ENCODE results near the gene ICA1. TPM values are rescaled to one million over a fixed set of nuclear protein-coding genes. Genes with fewer than 3 reads are reported as not detected.

ICA1 gene
- total and polyA plus RNA-seq, 7 donors, result 4.8 to 40.7 (median 8.7) TPM

- no peak for DNase-seq
- no peaks in the 10 kb centered on the region for H3K4me1 ChIP-seq
- H3K27me3 ChIP-seq, result no peaks in the 10 kb centered on the region
- H3K9me3 ChIP-seq, result no peaks in the 10 kb centered on the region
- intact Hi-C loops (cut with DNase I), result no loop called here
- no peak overlapping the region for H3K4me3 ChIP-seq
- H3K36me3 ChIP-seq, result no peaks in the 10 kb centered on the region
- no peak overlapping the region for H3K27ac ChIP-seq
- 96 to 97% methylated on average over 4 of the region's 4 CpGs for WGBS, 2 donors
- no peak for TF ChIP-seq POLR2AphosphoS5 (IDR thresholded peaks at IDR 0.05)
- TF ChIP-seq EP300 (IDR thresholded peaks at IDR 0.05), result no peak
- TF ChIP-seq, protein P1, sequence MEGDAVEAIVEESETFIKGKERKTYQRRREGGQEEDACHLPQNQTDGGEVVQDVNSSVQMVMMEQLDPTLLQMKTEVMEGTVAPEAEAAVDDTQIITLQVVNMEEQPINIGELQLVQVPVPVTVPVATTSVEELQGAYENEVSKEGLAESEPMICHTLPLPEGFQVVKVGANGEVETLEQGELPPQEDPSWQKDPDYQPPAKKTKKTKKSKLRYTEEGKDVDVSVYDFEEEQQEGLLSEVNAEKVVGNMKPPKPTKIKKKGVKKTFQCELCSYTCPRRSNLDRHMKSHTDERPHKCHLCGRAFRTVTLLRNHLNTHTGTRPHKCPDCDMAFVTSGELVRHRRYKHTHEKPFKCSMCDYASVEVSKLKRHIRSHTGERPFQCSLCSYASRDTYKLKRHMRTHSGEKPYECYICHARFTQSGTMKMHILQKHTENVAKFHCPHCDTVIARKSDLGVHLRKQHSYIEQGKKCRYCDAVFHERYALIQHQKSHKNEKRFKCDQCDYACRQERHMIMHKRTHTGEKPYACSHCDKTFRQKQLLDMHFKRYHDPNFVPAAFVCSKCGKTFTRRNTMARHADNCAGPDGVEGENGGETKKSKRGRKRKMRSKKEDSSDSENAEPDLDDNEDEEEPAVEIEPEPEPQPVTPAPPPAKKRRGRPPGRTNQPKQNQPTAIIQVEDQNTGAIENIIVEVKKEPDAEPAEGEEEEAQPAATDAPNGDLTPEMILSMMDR (IDR thresholded peaks at IDR 0.05), result no peak
- no peak for TF ChIP-seq POLR2A (IDR thresholded peaks at IDR 0.05)
Observed at GRCh38 chr7:8141070-8141469, 120.9 kb downstream of the ICA1 start.

DNA sequence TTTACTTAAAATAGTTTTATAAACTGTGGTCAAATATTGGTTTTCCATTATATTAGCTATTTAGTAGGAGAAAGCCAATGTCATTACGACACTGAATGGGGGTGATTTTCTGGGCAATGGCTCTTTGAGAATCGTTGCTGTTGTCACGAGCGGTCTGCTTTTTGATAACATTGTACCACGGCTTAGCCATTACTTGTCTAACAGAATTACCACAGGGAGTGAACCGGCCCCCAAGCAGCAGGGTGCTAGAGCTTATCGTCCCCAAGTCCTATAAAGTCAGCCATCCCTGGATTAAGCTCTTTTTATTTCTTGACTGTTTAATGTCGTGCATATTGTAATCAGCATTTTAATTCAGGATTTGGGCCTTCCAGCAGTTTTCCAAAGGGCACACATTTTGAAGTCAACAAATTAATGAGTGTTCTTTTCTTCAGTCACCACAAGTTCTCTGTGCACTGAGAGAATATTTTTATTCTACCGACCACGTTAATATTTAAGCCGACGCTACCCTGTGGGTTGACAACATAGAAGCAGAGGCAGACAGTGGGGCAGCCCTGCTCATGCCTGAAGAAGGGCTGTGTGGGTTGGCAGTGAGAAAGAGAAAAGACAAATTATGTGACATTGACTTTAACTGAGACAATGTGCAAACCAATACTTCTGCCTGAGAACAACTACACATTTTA lies 125.8 kb downstream of the ICA1 start:
- TF ChIP-seq, protein P1 (IDR thresholded peaks at IDR 0.05), result no peak
- no peak for TF ChIP-seq POLR2A (IDR thresholded peaks at IDR 0.05)
- no peak for TF ChIP-seq POLR2AphosphoS5 (IDR thresholded peaks at IDR 0.05)
- no peak for TF ChIP-seq EP300 (IDR thresholded peaks at IDR 0.05)
- H3K4me1 ChIP-seq, result no peaks in the 10 kb centered on the region
- intact Hi-C loops (cut with DNase I), result no loop called here
- H3K27ac ChIP-seq, result no peak overlapping the region
- no peak for DNase-seq
- 95 to 97% methylated on average over 12 of the region's 12 CpGs for WGBS, 2 donors
- H3K27me3 ChIP-seq, result no peaks in the 10 kb centered on the region
- no peaks in the 10 kb centered on the region for H3K36me3 ChIP-seq
- H3K4me3 ChIP-seq, result no peak overlapping the region
- H3K9me3 ChIP-seq, result no peaks in the 10 kb centered on the region

DNA sequence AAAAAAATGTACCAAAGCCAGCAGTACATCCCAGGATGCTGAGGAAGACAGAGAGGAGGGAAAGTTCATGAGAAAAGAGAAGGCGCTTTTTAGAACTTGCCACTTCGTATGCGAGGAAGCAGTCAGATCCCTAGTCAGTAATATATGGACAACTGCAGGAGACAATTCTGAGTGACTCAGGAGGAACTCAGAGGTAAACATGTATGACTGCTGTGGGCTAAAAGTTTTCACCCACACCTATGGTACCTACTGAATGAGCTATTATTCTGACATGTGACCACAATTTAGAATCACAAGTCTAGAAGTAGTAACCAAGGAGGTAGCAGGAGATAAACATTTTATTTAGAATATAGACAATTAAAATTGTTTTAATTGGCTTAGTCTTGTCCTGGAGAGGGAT lies 126.5 kb downstream of the ICA1 start:
- TF ChIP-seq, protein P1 (IDR thresholded peaks at IDR 0.05), result no peak
- DNase-seq, result no peak
- no peak overlapping the region for H3K27ac ChIP-seq
- no peaks in the 10 kb centered on the region for H3K4me1 ChIP-seq
- no peaks in the 10 kb centered on the region for H3K9me3 ChIP-seq
- no peaks in the 10 kb centered on the region for H3K36me3 ChIP-seq
- WGBS, 2 donors, result 94 to 97% methylated on average over 3 of the region's 3 CpGs
- no peaks in the 10 kb centered on the region for H3K27me3 ChIP-seq
- intact Hi-C loops (cut with DNase I), result no loop called here
- no peak overlapping the region for H3K4me3 ChIP-seq

- 64 to 80% methylated on average over 10 of the region's 10 CpGs for WGBS, 2 donors
- H3K4me1 ChIP-seq, result no peaks in the 10 kb centered on the region
- H3K36me3 ChIP-seq, result no peaks in the 10 kb centered on the region
- no peaks in the 10 kb centered on the region for H3K9me3 ChIP-seq
- no peak overlapping the region for H3K27ac ChIP-seq
- H3K27me3 ChIP-seq, result no peaks in the 10 kb centered on the region
- TF ChIP-seq EP300 (IDR thresholded peaks at IDR 0.05) (no peak), POLR2AphosphoS5 (IDR thresholded peaks at IDR 0.05) (no peak)
- intact Hi-C loops (cut with DNase I), result no loop called here
- no peak overlapping the region for H3K4me3 ChIP-seq
- no peak for DNase-seq
Observed at GRCh38 chr7:8134089-8134733, 127.8 kb downstream of the ICA1 start.

DNA sequence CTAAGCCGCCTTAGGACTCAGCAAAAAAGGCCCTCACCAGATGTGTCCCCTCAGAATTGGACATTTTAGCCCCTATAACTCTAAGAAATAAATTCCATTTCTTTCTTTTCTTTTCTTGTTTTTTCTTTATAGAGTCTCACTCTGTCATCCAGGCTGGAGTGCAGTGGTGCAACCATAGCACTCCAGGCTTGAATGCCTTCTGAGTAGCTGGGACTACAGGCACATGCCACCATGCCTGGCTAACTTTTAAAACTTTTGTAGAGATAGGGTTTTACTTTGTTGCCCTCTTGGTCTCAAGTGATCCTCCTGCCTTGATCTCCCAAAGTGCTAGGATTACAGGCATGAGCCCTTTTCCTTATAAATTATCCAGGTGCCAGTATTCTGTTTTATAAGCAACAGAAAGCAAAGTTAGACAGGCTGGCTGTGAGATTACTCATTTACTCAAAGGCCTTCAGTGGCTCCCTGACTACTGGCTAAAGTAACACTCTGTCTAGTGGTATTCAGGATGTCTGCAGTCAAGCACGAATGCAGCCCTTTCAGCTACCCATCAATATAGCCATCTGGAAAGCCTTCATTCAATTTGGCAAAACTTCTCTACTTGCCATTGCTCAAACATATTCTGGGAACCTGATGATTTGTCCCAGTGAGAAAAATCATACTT lies 128.6 kb downstream of the ICA1 start:
- H3K9me3 ChIP-seq, result no peaks in the 10 kb centered on the region
- TF ChIP-seq POLR2AphosphoS5 (IDR thresholded peaks at IDR 0.05), result no peak
- TF ChIP-seq EP300 (IDR thresholded peaks at IDR 0.05), result no peak
- TF ChIP-seq, protein P1 (IDR thresholded peaks at IDR 0.05), result no peak
- no peak for TF ChIP-seq POLR2A (IDR thresholded peaks at IDR 0.05)
- intact Hi-C loops (cut with DNase I), result no loop called here
- no peaks in the 10 kb centered on the region for H3K36me3 ChIP-seq
- no peak overlapping the region for H3K4me3 ChIP-seq
- WGBS, 2 donors, result 86 to 93% methylated on average over 2 of the region's 2 CpGs
- no peaks in the 10 kb centered on the region for H3K4me1 ChIP-seq
- H3K27ac ChIP-seq, result no peak overlapping the region
- DNase-seq, result no peak
- H3K27me3 ChIP-seq, result no peaks in the 10 kb centered on the region

Measured in sigmoid colon (tissue), 7 donors.